ENCODE results near the gene TRMT10C. TPM values are rescaled to one million over a fixed set of nuclear protein-coding genes. Genes with fewer than 3 reads are reported as not detected.
"Not testable (repeated sequence)": the region's sequence is repeated elsewhere in the genome, so short reads cannot be mapped to it uniquely, and the experiment has no call there.

The TRMT10C gene
- total and polyA plus RNA-seq, 2 experiments from 2014 or later, result 61.9 to 145 TPM

DNA sequence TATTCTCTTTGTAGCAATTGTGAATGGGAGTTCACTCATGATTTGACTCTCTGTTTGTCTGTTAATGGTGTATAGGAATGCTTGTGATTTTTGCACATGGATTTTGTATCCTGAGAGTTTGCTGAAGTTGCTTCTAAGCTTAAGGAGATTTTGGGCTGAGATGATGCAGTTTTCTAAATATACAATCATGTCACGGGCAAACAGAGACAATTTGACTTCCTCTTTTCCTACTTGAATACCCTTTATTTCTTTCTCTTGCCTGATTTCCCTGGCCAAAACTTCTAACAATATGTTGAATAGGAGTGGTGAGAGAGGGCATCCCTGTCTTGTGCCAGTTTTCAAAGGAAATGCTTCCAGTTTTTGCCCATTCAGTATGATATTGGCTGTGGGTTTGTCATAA, 24.7 kb upstream of the TRMT10C start:
- H3K36me3 ChIP-seq (ENCODE audit: insufficient read depth); H3K4me1 Mint-ChIP-seq; H3K36me3 Mint-ChIP-seq (ENCODE audit: low read depth); ATAC-seq; H3K27ac Mint-ChIP-seq; H3K4me3 Mint-ChIP-seq; H3K4me1 ChIP-seq (ENCODE audit: insufficient read depth); H3K9me2 ChIP-seq (ENCODE audit: insufficient read depth); H3K27me3 ChIP-seq (ENCODE audit: insufficient read depth); H3K4me3 ChIP-seq; H3K4me2 ChIP-seq; H4K20me1 ChIP-seq (replicated peaks; ENCODE audit: insufficient read depth); H3K27me3 Mint-ChIP-seq (ENCODE audit: insufficient read depth, low read depth, poor library complexity); H3K27ac ChIP-seq (ENCODE audit: low read depth); H3K79me2 ChIP-seq (replicated peaks; ENCODE audit: insufficient read depth); H3F3A ChIP-seq (replicated peaks; ENCODE audit: low read depth); H2AFZ ChIP-seq; DNase-seq (ENCODE audit: low spot score): not testable (repeated sequence)
- peaks cover 23% of the 10 kb centered on the region for H3K9me3 Mint-ChIP-seq

DNA sequence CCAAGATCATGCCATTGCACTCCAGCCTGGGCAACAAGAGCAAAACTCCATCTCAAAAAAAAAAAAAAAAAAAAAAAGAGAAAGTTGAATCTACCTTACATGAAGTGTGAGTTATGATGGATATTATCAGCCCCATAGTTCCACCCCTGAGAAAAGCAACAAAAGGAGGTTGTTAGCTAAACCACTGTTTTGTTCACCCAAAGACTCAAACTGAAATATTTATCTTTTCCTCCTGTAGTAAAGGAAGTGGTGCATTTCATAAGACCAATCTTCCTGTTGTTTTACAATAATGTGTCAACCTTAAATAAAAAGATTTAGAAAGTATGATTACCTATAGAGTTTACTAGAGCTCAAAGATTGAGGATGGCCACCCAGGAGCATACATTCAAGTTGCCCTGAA, 18.7 kb upstream of the TRMT10C start:
- Histone ChIP-seq H3K4me3 (no peak overlapping the region), H3K4me1 (ENCODE audit: insufficient read depth) (0 out of 2 replicates have a peak, but pooled peaks cover 5% of the 10 kb centered on the region), H3K4me2 (no peak overlapping the region), H2AFZ (no peak overlapping the region), H3K79me2 (replicated peaks; ENCODE audit: insufficient read depth) (no peaks in the 10 kb centered on the region), H3K27me3 (ENCODE audit: insufficient read depth) (no peaks in the 10 kb centered on the region), H3K27ac (ENCODE audit: low read depth) (no peak overlapping the region), H3K9me2 (ENCODE audit: insufficient read depth) (0 out of 2 replicates have a peak, but pooled peaks cover 6% of the 10 kb centered on the region), H3K36me3 (ENCODE audit: insufficient read depth) (no peaks in the 10 kb centered on the region), H4K20me1 (replicated peaks; ENCODE audit: insufficient read depth) (no peaks in the 10 kb centered on the region), H3F3A (replicated peaks; ENCODE audit: low read depth) (no peaks in the 10 kb centered on the region)
- Mint-ChIP-seq H3K9me3 (peaks cover 31% of the 10 kb centered on the region), H3K36me3 (ENCODE audit: low read depth) (peaks cover 16% of the 10 kb centered on the region; the same call in 2 of the 3 replicates), H3K4me1 (peaks cover 3% of the 10 kb centered on the region; the same call in 1 of the 3 replicates), H3K27ac (no peak overlapping the region), H3K27me3 (ENCODE audit: insufficient read depth, low read depth, poor library complexity) (peaks cover 3% of the 10 kb centered on the region), H3K4me3 (no peak overlapping the region)
- DNase-seq (ENCODE audit: low spot score), result no peak
- no peak for ATAC-seq
- TF ChIP-seq, protein P1, sequence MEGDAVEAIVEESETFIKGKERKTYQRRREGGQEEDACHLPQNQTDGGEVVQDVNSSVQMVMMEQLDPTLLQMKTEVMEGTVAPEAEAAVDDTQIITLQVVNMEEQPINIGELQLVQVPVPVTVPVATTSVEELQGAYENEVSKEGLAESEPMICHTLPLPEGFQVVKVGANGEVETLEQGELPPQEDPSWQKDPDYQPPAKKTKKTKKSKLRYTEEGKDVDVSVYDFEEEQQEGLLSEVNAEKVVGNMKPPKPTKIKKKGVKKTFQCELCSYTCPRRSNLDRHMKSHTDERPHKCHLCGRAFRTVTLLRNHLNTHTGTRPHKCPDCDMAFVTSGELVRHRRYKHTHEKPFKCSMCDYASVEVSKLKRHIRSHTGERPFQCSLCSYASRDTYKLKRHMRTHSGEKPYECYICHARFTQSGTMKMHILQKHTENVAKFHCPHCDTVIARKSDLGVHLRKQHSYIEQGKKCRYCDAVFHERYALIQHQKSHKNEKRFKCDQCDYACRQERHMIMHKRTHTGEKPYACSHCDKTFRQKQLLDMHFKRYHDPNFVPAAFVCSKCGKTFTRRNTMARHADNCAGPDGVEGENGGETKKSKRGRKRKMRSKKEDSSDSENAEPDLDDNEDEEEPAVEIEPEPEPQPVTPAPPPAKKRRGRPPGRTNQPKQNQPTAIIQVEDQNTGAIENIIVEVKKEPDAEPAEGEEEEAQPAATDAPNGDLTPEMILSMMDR (conservative IDR thresholded peaks at IDR 0.05; ENCODE audit: low read depth in 2 of 2), result no peak
- TF ChIP-seq, protein P2, sequence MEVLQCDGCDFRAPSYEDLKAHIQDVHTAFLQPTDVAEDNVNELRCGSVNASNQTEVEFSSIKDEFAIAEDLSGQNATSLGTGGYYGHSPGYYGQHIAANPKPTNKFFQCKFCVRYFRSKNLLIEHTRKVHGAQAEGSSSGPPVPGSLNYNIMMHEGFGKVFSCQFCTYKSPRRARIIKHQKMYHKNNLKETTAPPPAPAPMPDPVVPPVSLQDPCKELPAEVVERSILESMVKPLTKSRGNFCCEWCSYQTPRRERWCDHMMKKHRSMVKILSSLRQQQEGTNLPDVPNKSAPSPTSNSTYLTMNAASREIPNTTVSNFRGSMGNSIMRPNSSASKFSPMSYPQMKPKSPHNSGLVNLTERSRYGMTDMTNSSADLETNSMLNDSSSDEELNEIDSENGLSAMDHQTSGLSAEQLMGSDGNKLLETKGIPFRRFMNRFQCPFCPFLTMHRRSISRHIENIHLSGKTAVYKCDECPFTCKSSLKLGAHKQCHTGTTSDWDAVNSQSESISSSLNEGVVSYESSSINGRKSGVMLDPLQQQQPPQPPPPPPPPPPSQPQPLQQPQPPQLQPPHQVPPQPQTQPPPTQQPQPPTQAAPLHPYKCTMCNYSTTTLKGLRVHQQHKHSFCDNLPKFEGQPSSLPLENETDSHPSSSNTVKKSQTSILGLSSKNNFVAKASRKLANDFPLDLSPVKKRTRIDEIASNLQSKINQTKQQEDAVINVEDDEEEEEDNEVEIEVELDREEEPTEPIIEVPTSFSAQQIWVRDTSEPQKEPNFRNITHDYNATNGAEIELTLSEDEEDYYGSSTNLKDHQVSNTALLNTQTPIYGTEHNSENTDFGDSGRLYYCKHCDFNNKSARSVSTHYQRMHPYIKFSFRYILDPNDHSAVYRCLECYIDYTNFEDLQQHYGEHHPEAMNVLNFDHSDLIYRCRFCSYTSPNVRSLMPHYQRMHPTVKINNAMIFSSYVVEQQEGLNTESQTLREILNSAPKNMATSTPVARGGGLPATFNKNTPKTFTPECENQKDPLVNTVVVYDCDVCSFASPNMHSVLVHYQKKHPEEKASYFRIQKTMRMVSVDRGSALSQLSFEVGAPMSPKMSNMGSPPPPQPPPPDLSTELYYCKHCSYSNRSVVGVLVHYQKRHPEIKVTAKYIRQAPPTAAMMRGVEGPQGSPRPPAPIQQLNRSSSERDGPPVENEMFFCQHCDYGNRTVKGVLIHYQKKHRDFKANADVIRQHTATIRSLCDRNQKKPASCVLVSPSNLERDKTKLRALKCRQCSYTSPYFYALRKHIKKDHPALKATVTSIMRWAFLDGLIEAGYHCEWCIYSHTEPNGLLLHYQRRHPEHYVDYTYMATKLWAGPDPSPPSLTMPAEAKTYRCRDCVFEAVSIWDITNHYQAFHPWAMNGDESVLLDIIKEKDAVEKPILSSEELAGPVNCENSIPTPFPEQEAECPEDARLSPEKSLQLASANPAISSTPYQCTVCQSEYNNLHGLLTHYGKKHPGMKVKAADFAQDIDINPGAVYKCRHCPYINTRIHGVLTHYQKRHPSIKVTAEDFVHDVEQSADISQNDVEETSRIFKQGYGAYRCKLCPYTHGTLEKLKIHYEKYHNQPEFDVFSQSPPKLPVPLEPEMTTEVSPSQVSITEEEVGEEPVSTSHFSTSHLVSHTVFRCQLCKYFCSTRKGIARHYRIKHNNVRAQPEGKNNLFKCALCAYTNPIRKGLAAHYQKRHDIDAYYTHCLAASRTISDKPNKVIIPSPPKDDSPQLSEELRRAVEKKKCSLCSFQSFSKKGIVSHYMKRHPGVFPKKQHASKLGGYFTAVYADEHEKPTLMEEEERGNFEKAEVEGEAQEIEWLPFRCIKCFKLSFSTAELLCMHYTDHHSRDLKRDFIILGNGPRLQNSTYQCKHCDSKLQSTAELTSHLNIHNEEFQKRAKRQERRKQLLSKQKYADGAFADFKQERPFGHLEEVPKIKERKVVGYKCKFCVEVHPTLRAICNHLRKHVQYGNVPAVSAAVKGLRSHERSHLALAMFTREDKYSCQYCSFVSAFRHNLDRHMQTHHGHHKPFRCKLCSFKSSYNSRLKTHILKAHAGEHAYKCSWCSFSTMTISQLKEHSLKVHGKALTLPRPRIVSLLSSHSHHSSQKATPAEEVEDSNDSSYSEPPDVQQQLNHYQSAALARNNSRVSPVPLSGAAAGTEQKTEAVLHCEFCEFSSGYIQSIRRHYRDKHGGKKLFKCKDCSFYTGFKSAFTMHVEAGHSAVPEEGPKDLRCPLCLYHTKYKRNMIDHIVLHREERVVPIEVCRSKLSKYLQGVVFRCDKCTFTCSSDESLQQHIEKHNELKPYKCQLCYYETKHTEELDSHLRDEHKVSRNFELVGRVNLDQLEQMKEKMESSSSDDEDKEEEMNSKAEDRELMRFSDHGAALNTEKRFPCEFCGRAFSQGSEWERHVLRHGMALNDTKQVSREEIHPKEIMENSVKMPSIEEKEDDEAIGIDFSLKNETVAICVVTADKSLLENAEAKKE (CRISPR knock-in tag; IDR thresholded peaks at IDR 0.05), result no peak
- TF ChIP-seq, protein P3, sequence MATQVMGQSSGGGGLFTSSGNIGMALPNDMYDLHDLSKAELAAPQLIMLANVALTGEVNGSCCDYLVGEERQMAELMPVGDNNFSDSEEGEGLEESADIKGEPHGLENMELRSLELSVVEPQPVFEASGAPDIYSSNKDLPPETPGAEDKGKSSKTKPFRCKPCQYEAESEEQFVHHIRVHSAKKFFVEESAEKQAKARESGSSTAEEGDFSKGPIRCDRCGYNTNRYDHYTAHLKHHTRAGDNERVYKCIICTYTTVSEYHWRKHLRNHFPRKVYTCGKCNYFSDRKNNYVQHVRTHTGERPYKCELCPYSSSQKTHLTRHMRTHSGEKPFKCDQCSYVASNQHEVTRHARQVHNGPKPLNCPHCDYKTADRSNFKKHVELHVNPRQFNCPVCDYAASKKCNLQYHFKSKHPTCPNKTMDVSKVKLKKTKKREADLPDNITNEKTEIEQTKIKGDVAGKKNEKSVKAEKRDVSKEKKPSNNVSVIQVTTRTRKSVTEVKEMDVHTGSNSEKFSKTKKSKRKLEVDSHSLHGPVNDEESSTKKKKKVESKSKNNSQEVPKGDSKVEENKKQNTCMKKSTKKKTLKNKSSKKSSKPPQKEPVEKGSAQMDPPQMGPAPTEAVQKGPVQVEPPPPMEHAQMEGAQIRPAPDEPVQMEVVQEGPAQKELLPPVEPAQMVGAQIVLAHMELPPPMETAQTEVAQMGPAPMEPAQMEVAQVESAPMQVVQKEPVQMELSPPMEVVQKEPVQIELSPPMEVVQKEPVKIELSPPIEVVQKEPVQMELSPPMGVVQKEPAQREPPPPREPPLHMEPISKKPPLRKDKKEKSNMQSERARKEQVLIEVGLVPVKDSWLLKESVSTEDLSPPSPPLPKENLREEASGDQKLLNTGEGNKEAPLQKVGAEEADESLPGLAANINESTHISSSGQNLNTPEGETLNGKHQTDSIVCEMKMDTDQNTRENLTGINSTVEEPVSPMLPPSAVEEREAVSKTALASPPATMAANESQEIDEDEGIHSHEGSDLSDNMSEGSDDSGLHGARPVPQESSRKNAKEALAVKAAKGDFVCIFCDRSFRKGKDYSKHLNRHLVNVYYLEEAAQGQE (IDR thresholded peaks at IDR 0.05; ENCODE audit: unreplicated experiment), result no peak
- TF ChIP-seq JUNB (IDR thresholded peaks at IDR 0.05; ENCODE audit: unreplicated experiment) (no peak), NANOG (IDR thresholded peaks at IDR 0.05; ENCODE audit: borderline replicate concordance) (no peak), STAT1 (IDR thresholded peaks at IDR 0.05; ENCODE audit: unreplicated experiment) (no peak), CREB1 (CRISPR knock-in tag; IDR thresholded peaks at IDR 0.05; ENCODE audit: low read depth) (no peak), POLR2AphosphoS5 (IDR thresholded peaks at IDR 0.05; ENCODE audit: low read depth) (no peak), ZNF331 (CRISPR knock-in tag; IDR thresholded peaks at IDR 0.05; ENCODE audit: low read depth) (no peak), EZH2 (IDR thresholded peaks at IDR 0.05; ENCODE audit: low read depth, unreplicated experiment) (no peak), ZNF114 (CRISPR knock-in tag; IDR thresholded peaks at IDR 0.05) (no peak), EZH2phosphoT487 (IDR thresholded peaks at IDR 0.05; ENCODE audit: unreplicated experiment) (no peak)
